Esophagus (tissue), 2 donors: Measurements from ENCODE around the gene RIMBP2. TPM values are rescaled to one million over a fixed set of nuclear protein-coding genes. Genes with fewer than 3 reads are reported as not detected.

Source experiments
- H3K27ac ChIP-seq, 2 donors: one replicate each; pipeline ENCODE4 v1.5.1; 2013; ENCODE audit warnings: low read depth in 2 of 2, mild to moderate bottlenecking in 2 of 2, inconsistent platforms in 1 of 2, low read length in 1 of 2, moderate library complexity in 1 of 2
- H3K27me3 ChIP-seq, 2 donors: one replicate each; pipeline ENCODE4 v1.6.1; 2013; ENCODE audit warnings: low read length in 2 of 2, control low read depth in 1 of 2, mild to moderate bottlenecking in 1 of 2; ENCODE audit not compliant: insufficient read depth in 2 of 2, control insufficient read depth in 1 of 2
- H3K36me3 ChIP-seq, 2 donors: one replicate each; pipeline ENCODE4 v1.6.1; 2013; ENCODE audit warnings: low read length in 1 of 2; ENCODE audit not compliant: control insufficient read depth in 2 of 2, insufficient read depth in 2 of 2
- H3K4me1 ChIP-seq, 2 donors: one replicate each; pipeline ENCODE4 v1.6.1; 2013; ENCODE audit warnings: low read length in 1 of 2; ENCODE audit not compliant: control insufficient read depth in 2 of 2, insufficient read depth in 2 of 2
- H3K4me3 ChIP-seq, 2 donors: one replicate each; pipeline ENCODE4 v1.5.1; 2013; ENCODE audit warnings: low read length in 2 of 2, mild to moderate bottlenecking in 2 of 2, low read depth in 1 of 2, moderate library complexity in 1 of 2
- H3K9me3 ChIP-seq, 2 donors: one replicate each; pipeline ENCODE4 v1.6.1; 2013; ENCODE audit warnings: mild to moderate bottlenecking in 2 of 2, low read depth in 1 of 2, low read length in 1 of 2, moderate library complexity in 1 of 2; ENCODE audit not compliant: control insufficient read depth in 2 of 2, insufficient read depth in 1 of 2
- WGBS, 2 donors: extraction: QIAGEN DNeasy Blood & Tissue Kit; methylation state at CpG; one replicate each; pipeline ENCODE4 v1.1.7; 2013; 5-methylcytosine and 5-hydroxymethylcytosine counted together
- polyA plus RNA-seq, 2 donors: library from polyadenylated mRNA; stranded (reverse); fragments of 200-250 nt; gene quantifications; one replicate each; pipeline ENCODE4 v1.2.3, GENCODE V29; 2013
- donor health status: healthy with polysubstance abuse.
- donor health status: Bipolar disorder and iron deficiency.

Gene RIMBP2
- polyA plus RNA-seq, 2 donors = 0.20 to 0.69 TPM

DNA sequence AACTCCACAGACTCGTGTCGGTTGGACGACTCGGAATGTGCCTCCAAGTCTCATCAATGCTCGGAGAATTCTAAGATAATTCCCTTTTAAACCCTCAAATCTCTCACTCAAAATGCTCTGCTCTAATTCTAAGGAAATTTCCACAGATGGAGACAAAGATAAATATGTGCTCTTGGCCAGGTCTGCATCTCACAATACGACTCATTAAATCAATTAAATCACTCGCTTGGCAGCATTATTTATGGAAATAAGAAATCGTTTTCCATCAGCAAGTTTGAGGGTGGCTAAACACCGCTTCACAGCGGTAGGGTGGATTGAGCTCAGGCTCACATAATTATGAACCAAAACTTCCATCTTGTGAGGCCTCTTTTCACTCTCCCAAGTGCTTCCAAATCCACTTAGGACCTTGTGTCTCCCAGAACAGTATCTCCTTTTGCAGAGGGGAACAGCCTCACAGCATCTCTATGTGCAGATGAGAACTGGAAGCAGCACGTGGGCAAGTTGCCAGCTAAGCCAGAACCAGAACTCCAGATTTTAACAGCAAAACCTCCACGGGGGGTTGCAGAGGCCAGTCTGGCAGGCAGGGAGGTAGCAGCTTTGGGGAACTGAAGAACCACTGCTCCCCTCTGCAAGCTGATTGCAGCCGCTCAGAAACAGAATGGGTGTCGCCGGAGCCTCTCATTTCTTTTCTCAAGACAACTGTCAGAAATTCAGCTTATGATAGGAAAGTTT is 43.8 kb downstream of the RIMBP2 start:
- H3K27me3 ChIP-seq = no peaks in the 10 kb centered on the region
- H3K9me3 ChIP-seq = peaks cover 4 to 13% of the 10 kb centered on the region in 2 donors
- no peaks in the 10 kb centered on the region for H3K36me3 ChIP-seq
- no peak overlapping the region for H3K27ac ChIP-seq
- no peak overlapping the region for H3K4me3 ChIP-seq
- H3K4me1 ChIP-seq = no peaks in the 10 kb centered on the region
- 68 to 70% methylated on average over 15 of the region's 15 CpGs for WGBS, 2 donors

DNA sequence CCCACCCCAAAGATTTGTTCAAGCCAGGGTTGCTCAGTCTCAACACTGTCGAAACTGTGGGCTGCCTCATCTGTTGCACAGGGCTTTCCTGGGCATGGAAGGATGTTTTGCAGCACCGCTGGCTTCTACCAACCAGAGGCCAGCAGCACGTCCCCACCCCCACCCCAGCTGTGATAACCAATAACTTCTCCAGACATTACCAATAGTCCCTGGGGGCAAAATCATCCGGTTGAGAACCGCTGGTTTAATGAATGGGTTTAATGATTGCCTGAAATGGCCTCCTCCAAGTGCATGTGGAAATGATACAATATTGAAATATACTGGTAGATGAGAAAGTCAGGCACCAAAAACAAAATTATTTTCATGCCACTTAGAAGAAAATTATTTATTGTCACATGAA is 44.5 kb downstream of the RIMBP2 start:
- 83 to 89% methylated on average over 5 of the region's 5 CpGs for WGBS, 2 donors
- Histone ChIP-seq H3K27ac (no peak overlapping the region), H3K36me3 (no peaks in the 10 kb centered on the region), H3K27me3 (no peaks in the 10 kb centered on the region), H3K9me3 (peaks cover 4 to 12% of the 10 kb centered on the region in 2 donors), H3K4me1 (no peaks in the 10 kb centered on the region), H3K4me3 (no peak overlapping the region)

DNA sequence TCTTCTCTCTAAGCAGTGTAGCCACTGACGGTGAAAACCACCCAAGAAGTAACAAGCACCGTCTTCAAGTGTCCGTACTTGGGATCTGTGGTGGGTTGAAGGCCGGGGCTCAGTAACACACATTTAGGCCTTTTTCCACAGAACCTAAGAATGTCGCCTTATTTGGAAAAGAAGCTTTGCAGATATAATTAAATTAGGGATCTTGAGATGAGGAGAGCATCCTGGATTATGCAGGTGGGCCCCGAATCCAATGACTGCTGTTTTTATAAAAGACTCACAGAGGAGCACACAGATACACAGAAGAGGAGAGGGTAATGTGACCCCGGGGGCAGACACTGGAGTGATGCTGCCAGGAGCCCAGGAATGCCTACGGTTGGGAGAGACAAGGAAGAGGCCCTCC is 46.3 kb downstream of the RIMBP2 start:
- Histone ChIP-seq H3K27me3 (no peaks in the 10 kb centered on the region), H3K36me3 (no peaks in the 10 kb centered on the region), H3K4me1 (no peaks in the 10 kb centered on the region), H3K27ac (no peak overlapping the region), H3K9me3 (peaks cover 4 to 10% of the 10 kb centered on the region in 2 donors), H3K4me3 (no peak overlapping the region)
- WGBS, 2 donors = 84 to 85% methylated on average over 8 of the region's 8 CpGs

DNA sequence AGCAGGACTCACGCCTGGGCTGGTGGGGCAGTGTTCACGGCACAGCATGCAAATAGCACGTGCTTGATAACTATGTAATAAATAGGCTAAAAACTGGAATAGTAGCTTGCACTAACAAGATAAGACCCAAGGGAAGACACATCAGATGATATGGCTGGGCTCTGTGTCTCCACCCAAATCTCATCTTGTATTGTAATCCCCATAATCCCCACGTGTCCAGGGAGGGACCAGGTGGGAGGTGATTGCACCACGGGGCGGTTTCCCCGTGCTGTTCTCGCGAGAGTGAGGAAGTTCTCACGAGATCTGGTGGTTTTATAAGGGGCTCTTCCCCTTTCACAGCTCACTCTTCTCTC is 46.9 kb downstream of the RIMBP2 start:
- Histone ChIP-seq H3K27ac (no peak overlapping the region), H3K4me3 (no peak overlapping the region), H3K27me3 (no peaks in the 10 kb centered on the region), H3K36me3 (no peaks in the 10 kb centered on the region), H3K4me1 (no peaks in the 10 kb centered on the region), H3K9me3 (peaks cover 4 to 13% of the 10 kb centered on the region in 2 donors)
- 74 to 79% methylated on average over 10 of the region's 10 CpGs for WGBS, 2 donors

DNA sequence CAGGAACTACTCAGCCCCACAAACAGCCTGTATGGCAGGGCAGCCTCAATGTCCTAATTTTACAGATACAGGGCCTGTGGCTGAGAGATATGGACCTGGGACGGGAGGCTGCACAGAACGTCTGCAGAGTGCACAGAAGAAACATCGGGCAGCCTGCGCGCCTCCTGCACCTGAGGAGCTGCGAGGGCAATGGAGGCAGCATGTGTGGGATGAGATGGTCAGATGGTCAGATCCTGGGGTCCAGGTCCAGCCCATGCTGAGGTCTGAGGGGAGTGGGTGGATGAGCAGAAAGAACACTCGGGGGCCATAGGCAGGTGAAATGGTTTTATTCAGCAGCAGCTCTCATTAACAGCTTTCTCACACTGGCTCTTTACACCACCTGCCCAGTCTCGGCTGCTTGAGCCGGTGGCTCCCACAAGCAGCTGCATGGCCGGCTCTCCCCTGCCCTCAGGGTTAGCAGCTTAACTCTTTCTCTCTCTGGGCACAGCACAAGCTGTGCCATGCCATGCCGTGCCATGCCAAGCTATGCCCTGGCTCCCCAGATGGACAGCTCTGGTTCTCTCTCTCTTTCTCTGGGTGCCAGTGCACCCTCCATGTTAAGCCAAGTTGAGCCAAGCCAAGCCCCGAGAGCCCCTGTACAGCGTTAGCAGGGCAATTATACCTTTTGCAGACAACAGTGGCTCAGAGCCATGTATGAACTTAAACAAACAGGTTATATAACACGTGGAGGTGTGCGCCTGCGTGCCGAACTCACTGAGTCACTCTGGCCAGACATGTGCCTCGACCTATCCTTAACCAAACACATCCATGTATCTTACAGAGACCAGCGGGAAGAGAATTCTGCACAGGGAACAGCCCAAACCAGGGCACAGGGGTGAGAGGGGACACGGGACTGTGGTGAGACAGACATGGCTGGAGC is 47.6 kb downstream of the RIMBP2 start:
- H3K4me3 ChIP-seq = no peak overlapping the region
- WGBS, 2 donors = 76 to 82% methylated on average over 20 of the region's 20 CpGs
- no peaks in the 10 kb centered on the region for H3K4me1 ChIP-seq

DNA sequence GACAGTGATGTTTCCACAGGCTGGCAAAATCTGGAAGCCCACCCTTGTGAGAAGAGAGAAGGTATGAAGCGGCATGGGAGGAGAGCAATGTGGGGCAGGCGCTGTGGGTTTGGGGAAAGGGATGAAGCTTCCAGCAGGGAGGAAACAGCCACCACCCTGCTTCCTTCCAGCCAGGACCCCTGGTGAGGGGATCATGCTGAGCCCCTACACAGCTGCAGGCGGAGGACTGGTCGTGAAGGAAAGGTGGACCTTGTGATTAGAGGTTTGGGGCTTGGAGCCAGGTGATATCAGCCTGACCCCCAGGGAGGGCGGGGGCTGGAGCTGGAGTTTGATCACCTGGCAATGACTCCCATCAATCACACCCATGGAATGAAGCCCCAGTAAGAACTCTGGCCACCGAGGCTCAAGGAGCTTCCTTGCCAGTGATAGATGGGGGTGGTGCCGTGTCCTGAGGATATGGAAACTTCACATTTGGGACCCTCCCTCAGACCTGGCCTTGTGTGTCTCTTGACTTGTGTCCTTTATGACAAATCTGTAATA is 48.6 kb downstream of the RIMBP2 start:
- Histone ChIP-seq H3K9me3 (peaks cover 4 to 13% of the 10 kb centered on the region in 2 donors), H3K27me3 (no peaks in the 10 kb centered on the region)
- 77 to 83% methylated on average over 7 of the region's 7 CpGs for WGBS, 2 donors

More for the DNA sequence above, 47.6 kb downstream of the RIMBP2 start:
- peaks cover 4 to 13% of the 10 kb centered on the region in 2 donors for H3K9me3 ChIP-seq
- H3K27ac ChIP-seq = no peak overlapping the region
- H3K27me3 ChIP-seq = no peaks in the 10 kb centered on the region
- H3K36me3 ChIP-seq = no peaks in the 10 kb centered on the region

DNA sequence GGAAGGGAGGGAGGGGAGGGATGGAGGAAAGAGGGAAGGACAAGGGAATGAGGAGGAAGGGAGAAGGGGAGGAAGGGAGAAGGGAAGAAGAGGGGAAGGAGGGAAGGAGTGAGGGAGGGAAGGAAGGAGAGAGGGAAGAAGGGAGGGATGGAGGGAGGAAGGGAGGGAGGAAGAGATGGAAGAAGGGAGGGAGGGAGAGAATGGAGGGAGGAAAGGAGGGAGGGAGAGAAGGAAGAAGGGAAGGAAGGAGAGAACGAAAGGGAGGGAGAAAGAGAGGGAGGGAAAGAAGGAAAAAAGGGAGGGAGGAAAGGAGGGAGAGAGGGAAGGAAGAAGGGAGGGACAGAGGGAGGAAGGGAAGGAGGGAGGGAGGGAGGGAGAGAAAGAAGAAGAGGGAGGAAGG is 49.5 kb downstream of the RIMBP2 start:
- H3K36me3 ChIP-seq = no peaks in the 10 kb centered on the region
- WGBS, 2 donors = 84 to 87% methylated on average over 1 of the region's 1 CpG
- no peak overlapping the region for H3K4me3 ChIP-seq
- no peaks in the 10 kb centered on the region for H3K27me3 ChIP-seq
- peaks cover 2% of the 10 kb centered on the region in 2 donors for H3K4me1 ChIP-seq
- no peak overlapping the region for H3K27ac ChIP-seq
- peaks cover 7 to 13% of the 10 kb centered on the region in 2 donors for H3K9me3 ChIP-seq

More for the DNA sequence above, 48.6 kb downstream of the RIMBP2 start:
- peaks cover 2% of the 10 kb centered on the region in 2 donors for H3K4me1 ChIP-seq
- no peak overlapping the region for H3K4me3 ChIP-seq
- no peak overlapping the region for H3K27ac ChIP-seq
- no peaks in the 10 kb centered on the region for H3K36me3 ChIP-seq

DNA sequence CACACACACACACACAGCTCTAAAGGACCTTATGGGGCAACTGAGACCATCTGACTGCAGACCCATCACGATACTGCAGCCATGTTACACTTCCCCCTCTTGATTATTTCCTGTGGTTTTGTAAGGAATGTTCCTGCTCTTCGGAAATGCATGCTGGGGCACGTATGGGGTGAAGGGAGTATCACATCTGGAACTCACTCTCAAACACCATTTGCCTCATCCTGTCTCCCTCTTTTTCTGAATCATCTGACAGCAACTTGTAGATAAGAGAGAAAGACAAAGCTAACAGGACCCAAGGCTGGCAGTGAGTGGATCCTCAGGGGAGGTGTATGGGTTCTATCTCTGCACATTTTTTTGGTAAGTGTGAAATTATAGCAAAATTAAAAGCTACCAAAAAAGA is 50.3 kb downstream of the RIMBP2 start:
- peaks cover 7 to 13% of the 10 kb centered on the region in 2 donors for H3K9me3 ChIP-seq
- H3K36me3 ChIP-seq = no peaks in the 10 kb centered on the region
- peaks cover 2% of the 10 kb centered on the region in 2 donors for H3K4me1 ChIP-seq
- no peak overlapping the region for H3K4me3 ChIP-seq
- no peak overlapping the region for H3K27ac ChIP-seq
- 19 to 28% methylated on average over 3 of the region's 3 CpGs for WGBS, 2 donors
- H3K27me3 ChIP-seq = no peaks in the 10 kb centered on the region

DNA sequence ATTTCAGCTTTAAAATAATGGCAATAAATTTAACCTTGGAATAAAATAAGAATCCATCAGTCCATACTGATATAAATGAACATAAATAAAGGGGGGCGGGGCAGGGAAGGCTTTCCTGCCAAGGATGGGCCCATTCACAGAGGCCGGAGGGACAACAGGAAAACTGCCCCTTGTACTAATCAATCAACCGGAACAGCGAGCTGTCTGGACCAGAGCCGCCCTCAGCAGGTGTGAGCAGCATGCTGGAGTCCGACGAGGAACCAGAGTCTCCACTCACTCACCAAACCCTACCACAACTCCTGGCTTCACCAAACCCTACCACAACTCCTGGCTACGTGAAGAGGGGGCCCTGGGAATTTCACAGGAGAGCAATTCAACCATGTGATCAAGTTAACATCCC is 51.3 kb downstream of the RIMBP2 start:
- peaks cover 7 to 13% of the 10 kb centered on the region in 2 donors for H3K9me3 ChIP-seq
- WGBS, 2 donors = 82 to 86% methylated on average over 8 of the region's 8 CpGs
- no peak overlapping the region for H3K4me3 ChIP-seq
- H3K36me3 ChIP-seq = no peaks in the 10 kb centered on the region
- H3K27ac ChIP-seq = no peak overlapping the region
- peaks cover 2% of the 10 kb centered on the region in 2 donors for H3K4me1 ChIP-seq
- no peaks in the 10 kb centered on the region for H3K27me3 ChIP-seq
